A673 (cell line): ENCODE results near the gene TMEM183A. TPM values are rescaled to one million over a fixed set of nuclear protein-coding genes. Genes with fewer than 3 reads are reported as not detected.

ENCODE experiments used
- BruUV-seq: library from RNA; stranded (reverse); fragments of 400-500 nt; replicated peaks from 2 replicates; lab custom pipeline; 2021; lab: Mats Ljungman, UMichigan
- CTCF ChIA-PET: fragments of 300-600 bp; sonication (Branson Sonifier 250); formaldehyde crosslinking; loops from one replicate; lab custom pipeline; 2022; ENCODE audit warnings: antibody characterized with exemption; lab: Charles Lee
- POLR2A ChIA-PET: fragments of 300-600 bp; sonication (Branson Sonifier 250); formaldehyde crosslinking; loops from one replicate; lab custom pipeline; 2022; ENCODE audit warnings: antibody characterized with exemption; ENCODE audit not compliant: low non-redundant PET; lab: Charles Lee
- DNase-seq: peaks from one replicate; pipeline ENCODE4 v3.0.0-alpha.2; 2015; ENCODE audit warnings: low spot score
- H3K27ac ChIP-seq: fragments of 200-600 bp; sonication (generic); 2 replicates; pipeline ENCODE4 v1.5.1; 2016; ENCODE audit warnings: mixed run types, low read depth, mild to moderate bottlenecking, mixed read lengths, antibody characterized with exemption, low read length; ENCODE audit not compliant: poor library complexity, severe bottlenecking
- H3K27me3 ChIP-seq: fragments of 200-600 bp; sonication (generic); replicated peaks from 2 replicates; pipeline ENCODE4 v1.6.1; 2017; ENCODE audit warnings: mixed run types, low read depth, mild to moderate bottlenecking, mixed read lengths, antibody characterized with exemption, low read length; ENCODE audit not compliant: insufficient read depth, poor library complexity
- H3K36me3 ChIP-seq: fragments of 200-600 bp; sonication (generic); 2 replicates; pipeline ENCODE4 v1.6.1; 2016; ENCODE audit warnings: mixed run types, mild to moderate bottlenecking, mixed read lengths, antibody characterized with exemption, low read length; ENCODE audit not compliant: insufficient read depth, poor library complexity, severe bottlenecking
- H3K4me1 ChIP-seq: fragments of 200-600 bp; sonication (generic); 2 replicates; pipeline ENCODE4 v1.6.1; 2017; ENCODE audit warnings: mixed run types, mild to moderate bottlenecking, mixed read lengths, antibody characterized with exemption, low read length; ENCODE audit not compliant: insufficient read depth, poor library complexity, severe bottlenecking
- H3K4me3 ChIP-seq: fragments of 200-600 bp; sonication (generic); 2 replicates; pipeline ENCODE4 v1.5.1; 2016; ENCODE audit warnings: low read depth, mixed run types, mild to moderate bottlenecking, mixed read lengths, low read length; ENCODE audit not compliant: poor library complexity, severe bottlenecking
- H3K9me3 ChIP-seq: fragments of 200-600 bp; sonication (generic); 2 replicates; pipeline ENCODE4 v1.6.1; 2016; ENCODE audit warnings: mixed run types, low read depth, mild to moderate bottlenecking, mixed read lengths, antibody characterized with exemption, low read length; ENCODE audit not compliant: poor library complexity, severe bottlenecking
- CTCF ChIP-seq: fragments of 300-800, 200-600 bp; sonication (generic); conservative IDR thresholded peaks from 2 replicates; pipeline ENCODE4 v1.5.1; 2017; ENCODE audit warnings: low read depth, mild to moderate bottlenecking, antibody characterized with exemption, low read length, moderate library complexity, mixed read lengths
- EZH2 ChIP-seq: fragments of 200-600 bp; sonication (generic); IDR thresholded peaks from 2 replicates; pipeline ENCODE4 v1.6.1; 2017; ENCODE audit warnings: borderline replicate concordance, low read depth, mild to moderate bottlenecking, mixed read lengths, antibody characterized with exemption, low read length; ENCODE audit not compliant: poor library complexity, severe bottlenecking
- intact Hi-C: fragments of 100-400 bp; cut with micrococcal nuclease; formaldehyde crosslinking; loops from one replicate; pipeline ENCODE4 v1.10.0; 2022; ENCODE audit not compliant: unreplicated experiment
- total RNA-seq: library from RNA; stranded (reverse); gene quantifications from 2 replicates; pipeline ENCODE4 v1.2.3, GENCODE V29; 2021

Gene TMEM183A
- total RNA-seq, 1 experiment from 2014 or later: 65.1 TPM

- ChIA-PET CTCF (no interaction called here), POLR2A (no interaction called here)
- DNase-seq: no peak
- TF ChIP-seq EZH2 (no peak), CTCF (no peak)
- no peak overlapping the region for H3K4me3 ChIP-seq
- H3K36me3 ChIP-seq: no peaks in the 10 kb centered on the region
- H3K9me3 ChIP-seq: no peaks in the 10 kb centered on the region
- BruUV-seq: no TSS peak
- no peak overlapping the region for H3K27ac ChIP-seq
- H3K27me3 ChIP-seq: no peaks in the 10 kb centered on the region
- H3K4me1 ChIP-seq: peaks cover 12% of the 10 kb centered on the region
- intact Hi-C loops: no loop called here
Observed at GRCh38 chr1:203045336-203045735, 38.2 kb downstream of the TMEM183A start.

- TF ChIP-seq EZH2: no peak
- no peak for TF ChIP-seq CTCF
- H3K36me3 ChIP-seq: no peaks in the 10 kb centered on the region
- CTCF ChIA-PET: interaction anchor here (0.8 to 1.2 kb wide), 2 partner anchors 9 to 10 kb away, joined by 3 to 9 read pairs; no protein-coding TSS in a partner anchor
- POLR2A ChIA-PET: no interaction called here
- H3K9me3 ChIP-seq: no peaks in the 10 kb centered on the region
- H3K4me1 ChIP-seq: peaks cover 12% of the 10 kb centered on the region
- no peak overlapping the region for H3K27ac ChIP-seq
- peak; percentile 50 for DNase-seq
- intact Hi-C loops: no loop called here
- no TSS peak for BruUV-seq
- no peaks in the 10 kb centered on the region for H3K27me3 ChIP-seq
- no peak overlapping the region for H3K4me3 ChIP-seq
Observed at GRCh38 chr1:203045821-203046594, 38.8 kb downstream of the TMEM183A start.

- no peak overlapping the region for H3K4me3 ChIP-seq
- H3K36me3 ChIP-seq: no peaks in the 10 kb centered on the region
- H3K27me3 ChIP-seq: no peaks in the 10 kb centered on the region
- POLR2A ChIA-PET: interaction anchor here (0.7 kb wide), 1 partner anchor 36 kb away, joined by 5 read pairs; no protein-coding TSS in a partner anchor
- TF ChIP-seq EZH2: no peak
- TF ChIP-seq CTCF: no peak
- no TSS peak for BruUV-seq
- no peak overlapping the region for H3K27ac ChIP-seq
- H3K4me1 ChIP-seq: peaks cover 20% of the 10 kb centered on the region
- H3K9me3 ChIP-seq: no peaks in the 10 kb centered on the region
- intact Hi-C loops: no loop called here
- DNase-seq: peak; percentile 68
- CTCF ChIA-PET: interaction anchor here (1.2 kb wide), 1 partner anchor 11 kb away, joined by 9 read pairs; no protein-coding TSS in a partner anchor
Observed at GRCh38 chr1:203046984-203047630, 39.9 kb downstream of the TMEM183A start.
